CD4-positive, CD25-positive, alpha-beta regulatory T cell (primary cell): ENCODE results near the gene MED15. TPM values are rescaled to one million over a fixed set of nuclear protein-coding genes. Genes with fewer than 3 reads are reported as not detected.

Experiments used
- ATAC-seq, 2 donors: fragments of 150-1000 bp; cut with Tn5 transposase; one replicate each; pipeline ENCODE4 v1.10.0; 2021; ENCODE audit warnings: low read depth in 2 of 2, moderate number of reproducible peaks in 2 of 2, moderate library complexity in 1 of 2
- DNase-seq, 3 donors: peaks; one replicate each; pipeline versions ENCODE4 v3.0.0 to v3.0.0-alpha.2; 2012 to 2022; ENCODE audit warnings: mixed read lengths in 1 of 3
- H3K27ac ChIP-seq: one replicate; pipeline ENCODE4 v1.7.0; 2013; ENCODE audit warnings: mild to moderate bottlenecking, low read length; ENCODE audit not compliant: insufficient read depth, poor library complexity, severe bottlenecking
- H3K27me3 ChIP-seq: one replicate; pipeline ENCODE4 v1.7.0; 2013; ENCODE audit warnings: low read length; ENCODE audit not compliant: control insufficient read depth, insufficient read depth
- H3K36me3 ChIP-seq: one replicate; pipeline ENCODE4 v1.7.0; 2013; ENCODE audit warnings: mild to moderate bottlenecking, low read length, moderate library complexity; ENCODE audit not compliant: control insufficient read depth, insufficient read depth
- H3K4me1 ChIP-seq: 2 replicates; pipeline ENCODE4 v1.7.0; 2013; ENCODE audit warnings: mild to moderate bottlenecking, low read length; ENCODE audit not compliant: insufficient read depth, control insufficient read depth, poor library complexity, severe bottlenecking
- H3K4me3 ChIP-seq: one replicate; pipeline ENCODE4 v1.7.0; 2013; ENCODE audit warnings: low read depth, mild to moderate bottlenecking, low read length, moderate library complexity
- H3K9me3 ChIP-seq, 2 experiments: 1 replicate in 1 of 2; 2 replicates in 1 of 2; pipeline ENCODE4 v1.7.0; 2013; ENCODE audit warnings: low read length in 2 of 2, mild to moderate bottlenecking in 1 of 2, moderate library complexity in 1 of 2; ENCODE audit not compliant: control insufficient read depth in 2 of 2
- H3K27ac Mint-ChIP-seq, 3 donors: one replicate each; pipeline ENCODE4 v1.8.0; 2020 to 2022; ENCODE audit warnings: mild to moderate bottlenecking in 3 of 3, mixed read lengths in 3 of 3, moderate library complexity in 2 of 3
- H3K27me3 Mint-ChIP-seq: one replicate; pipeline ENCODE4 v1.8.0; 2022; ENCODE audit warnings: mild to moderate bottlenecking, mixed read lengths
- H3K36me3 Mint-ChIP-seq: one replicate; pipeline ENCODE4 v1.8.0; 2020; ENCODE audit warnings: mixed read lengths
- H3K4me1 Mint-ChIP-seq, 4 donors: one replicate each; pipeline ENCODE4 v1.8.0; 2020 to 2022; ENCODE audit warnings: mixed read lengths in 4 of 4, mild to moderate bottlenecking in 1 of 4
- H3K4me3 Mint-ChIP-seq, 4 donors: one replicate each; pipeline ENCODE4 v1.8.0; 2020 to 2022; ENCODE audit warnings: mild to moderate bottlenecking in 4 of 4, mixed read lengths in 4 of 4, moderate library complexity in 3 of 4
- H3K9me3 Mint-ChIP-seq, 7 donors: one replicate each; pipeline ENCODE4 v1.8.0; 2020 to 2022; ENCODE audit warnings: mixed read lengths in 7 of 7, mild to moderate bottlenecking in 3 of 7, moderate library complexity in 2 of 7
- polyA plus RNA-seq, 4 donors: library from polyadenylated mRNA; unstranded; fragments of 300-500 nt; fragmentation: Illumina TruSeq; gene quantifications; one replicate each; pipeline ENCODE4 v1.2.3, GENCODE V29; 2021
- total RNA-seq: library from RNA; stranded (reverse); gene quantifications from one replicate; pipeline ENCODE4 v1.2.3, GENCODE V29; 2022

The MED15 gene
- total and polyA plus RNA-seq, 5 donors from 2014 or later: 35.1 to 397 (median 41.6) TPM

DNA sequence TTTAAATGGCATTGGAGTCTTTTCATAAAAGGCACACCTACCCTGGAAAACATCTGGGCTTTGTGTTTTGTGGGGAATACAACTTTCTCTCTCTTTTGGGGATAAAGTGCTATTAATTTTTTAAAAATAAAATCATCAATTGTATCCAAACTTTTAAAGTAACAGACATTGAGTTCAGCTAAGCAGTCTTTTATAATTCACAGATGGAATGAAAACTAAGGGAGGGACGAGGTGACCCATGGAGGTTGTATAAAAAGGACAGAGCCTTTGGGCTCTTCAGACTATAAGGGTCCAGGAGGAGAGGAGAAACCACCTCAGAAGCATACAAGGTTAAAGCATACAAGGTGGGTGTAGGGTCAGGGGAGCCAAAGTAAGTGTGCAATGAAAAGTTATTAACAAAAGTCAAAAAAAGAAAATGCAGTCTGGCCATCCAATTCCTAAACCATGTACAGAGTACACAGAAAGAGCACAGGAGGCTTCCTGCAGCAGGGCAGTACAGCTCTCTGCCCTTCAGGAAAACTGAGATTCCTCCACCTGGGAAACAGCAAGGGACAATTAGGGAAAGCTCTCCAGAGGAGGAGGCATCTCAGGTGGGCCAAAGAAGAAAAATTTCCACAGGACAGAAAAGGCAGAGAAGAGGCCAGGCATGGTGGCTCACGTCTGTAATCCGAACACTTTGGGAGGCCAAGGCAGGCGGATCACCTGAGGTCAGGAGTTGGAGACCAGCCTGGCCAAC is 22.3 kb upstream of the MED15 start:
- no peak overlapping the region for H3K4me3 ChIP-seq
- H3K4me1 ChIP-seq: peaks cover 10% of the 10 kb centered on the region
- no peak overlapping the region for H3K27ac ChIP-seq
- H3K27me3 ChIP-seq: no peaks in the 10 kb centered on the region
- peaks cover 30% of the 10 kb centered on the region for H3K36me3 ChIP-seq
- Mint-ChIP-seq H3K9me3 (peaks cover 0 to 2% (median 0%) of the 10 kb centered on the region in 7 donors), H3K36me3 (peaks cover 31% of the 10 kb centered on the region), H3K4me1 (peaks cover 11 to 50% (median 34%) of the 10 kb centered on the region in 4 donors), H3K4me3 (no peak overlapping the region), H3K27me3 (no peaks in the 10 kb centered on the region), H3K27ac (peak overlapping the region in 1 of 3 donors; percentile 79)
- H3K9me3 ChIP-seq: no peaks in the 10 kb centered on the region
- DNase-seq (no peak), ATAC-seq (no peak)

DNA sequence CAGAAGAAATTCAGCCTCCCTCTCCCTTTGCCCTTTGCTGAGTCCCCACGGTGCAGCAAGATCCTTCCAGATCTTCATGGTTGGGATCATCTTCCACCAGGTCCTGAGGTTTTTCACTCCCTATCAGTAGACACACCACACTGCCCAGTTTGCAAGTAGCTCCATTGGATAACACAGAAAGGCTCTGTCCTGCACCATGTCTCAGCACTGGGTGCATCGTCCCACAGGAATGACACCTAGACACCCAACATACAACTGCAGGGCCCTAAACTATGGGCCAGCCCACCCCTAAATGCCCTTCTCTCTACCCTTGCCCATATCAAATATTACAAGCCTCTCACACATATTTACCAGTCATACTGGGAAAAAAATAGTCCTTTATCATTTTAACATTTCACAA is 21.2 kb upstream of the MED15 start:
- no peaks in the 10 kb centered on the region for H3K27me3 ChIP-seq

DNA sequence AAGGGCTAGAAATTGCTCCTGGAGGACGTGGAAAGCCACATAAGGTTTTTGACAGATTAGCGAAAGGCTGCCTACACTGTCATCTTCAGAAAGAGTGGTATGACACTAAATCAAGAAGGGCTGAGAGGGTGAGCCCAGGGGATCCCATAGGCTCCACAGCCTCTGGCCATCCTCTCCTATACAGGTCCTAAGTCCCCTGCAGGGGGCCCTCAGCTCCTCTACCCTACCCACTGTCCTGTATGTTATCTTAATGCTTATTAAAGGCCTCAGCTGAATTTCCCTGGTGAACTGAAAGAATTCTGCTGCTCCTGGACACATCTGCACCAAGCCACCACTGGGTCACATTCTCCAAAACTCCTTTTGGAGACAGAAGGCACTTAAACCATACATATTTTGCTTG is 19.7 kb upstream of the MED15 start:
- Histone ChIP-seq H3K4me1 (peaks cover 34% of the 10 kb centered on the region), H3K27ac (no peak overlapping the region), H3K27me3 (no peaks in the 10 kb centered on the region), H3K9me3 (no peaks in the 10 kb centered on the region), H3K36me3 (peaks cover 27% of the 10 kb centered on the region), H3K4me3 (no peak overlapping the region)
- ATAC-seq (no peak), DNase-seq (no peak)
- no peaks in the 10 kb centered on the region for H3K27me3 Mint-ChIP-seq
- H3K27ac Mint-ChIP-seq: peak overlapping the region in 2 of 3 donors; percentile 47 to 83
- H3K4me3 Mint-ChIP-seq: peak overlapping the region in 2 of 4 donors; percentile 21 to 37
- H3K4me1 Mint-ChIP-seq: peaks cover 16 to 70% (median 53%) of the 10 kb centered on the region in 4 donors
- peaks cover 27% of the 10 kb centered on the region for H3K36me3 Mint-ChIP-seq
- peaks cover 0 to 2% (median 0%) of the 10 kb centered on the region in 7 donors for H3K9me3 Mint-ChIP-seq

More for the DNA sequence above, 21.2 kb upstream of the MED15 start:
- Mint-ChIP-seq H3K27me3 (no peaks in the 10 kb centered on the region), H3K9me3 (peaks cover 0 to 2% (median 0%) of the 10 kb centered on the region in 7 donors), H3K4me3 (no peak overlapping the region), H3K27ac (peak overlapping the region in 2 of 3 donors; percentile 21 to 88), H3K4me1 (peaks cover 11 to 55% (median 40%) of the 10 kb centered on the region in 4 donors), H3K36me3 (peaks cover 27% of the 10 kb centered on the region)
- peaks cover 21% of the 10 kb centered on the region for H3K4me1 ChIP-seq
- DNase-seq (no peak), ATAC-seq (no peak)
- H3K36me3 ChIP-seq: peaks cover 30% of the 10 kb centered on the region
- no peaks in the 10 kb centered on the region for H3K9me3 ChIP-seq
- H3K4me3 ChIP-seq: no peak overlapping the region
- H3K27ac ChIP-seq: no peak overlapping the region

DNA sequence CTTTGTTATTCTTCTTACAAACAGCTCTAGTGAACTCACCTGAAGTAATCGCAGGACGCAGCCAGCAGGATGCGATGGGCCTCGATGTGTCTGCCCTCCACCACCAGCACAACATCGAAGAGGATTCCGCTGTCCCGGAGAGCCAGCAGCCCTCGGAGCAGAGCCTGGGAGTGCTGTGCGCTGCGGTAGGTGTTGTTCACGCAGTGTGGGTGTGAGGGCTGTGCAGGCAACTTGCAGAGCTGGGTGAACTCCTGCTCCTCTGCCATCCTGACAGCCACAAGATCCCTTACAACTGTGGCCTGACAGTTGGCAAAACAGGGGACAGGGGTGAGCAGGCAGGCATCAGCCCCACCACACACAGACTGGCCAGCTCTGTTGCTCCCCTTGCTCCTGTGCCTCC is 18.5 kb upstream of the MED15 start:
- peaks cover 16 to 75% (median 60%) of the 10 kb centered on the region in 4 donors for H3K4me1 Mint-ChIP-seq
- peak overlapping the region in 2 of 3 donors; percentile 81 to 86 for H3K27ac Mint-ChIP-seq

DNA sequence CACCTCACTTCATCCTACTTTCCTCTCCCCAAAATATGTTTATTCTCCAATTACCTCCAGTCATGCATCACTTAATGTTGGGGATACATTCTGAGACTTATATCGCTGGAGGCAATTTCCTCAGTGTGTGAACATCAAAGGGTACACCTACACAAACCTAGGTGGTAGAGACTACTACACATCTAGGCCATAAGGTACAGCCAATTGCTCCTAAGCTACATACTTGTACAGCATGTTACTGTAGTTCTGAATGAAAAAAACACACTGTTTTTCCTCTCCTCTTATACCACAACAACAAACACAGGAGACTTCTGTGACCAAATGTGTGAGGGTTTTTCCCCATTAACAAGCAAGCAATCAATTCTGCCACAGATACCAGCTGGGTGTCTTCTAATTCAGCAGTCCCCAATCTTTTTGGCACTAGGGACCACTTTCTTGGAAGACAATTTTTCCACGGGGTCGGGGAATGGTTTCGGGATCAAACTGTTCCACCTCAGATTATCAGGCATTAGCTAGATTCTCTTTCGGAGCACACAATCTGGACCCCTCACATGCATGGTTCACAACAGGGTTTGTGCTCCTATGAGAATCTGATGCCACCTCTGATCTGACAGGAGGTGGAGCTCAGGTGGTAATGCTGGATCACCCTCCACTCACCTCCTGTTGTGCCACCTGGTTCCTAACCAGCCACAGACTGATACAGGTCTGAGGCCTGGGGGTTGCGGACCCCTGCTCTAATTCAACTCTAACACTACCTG is 17.0 kb upstream of the MED15 start:
- Mint-ChIP-seq H3K27ac (peak overlapping the region; percentile 38 to 81 (median 42)), H3K9me3 (no peaks in the 10 kb centered on the region), H3K36me3 (peaks cover 19% of the 10 kb centered on the region), H3K27me3 (no peaks in the 10 kb centered on the region), H3K4me1 (peaks cover 16 to 79% (median 64%) of the 10 kb centered on the region in 4 donors), H3K4me3 (peak overlapping the region; percentile 22 to 67 (median 59))
- ATAC-seq (no peak), DNase-seq (no peak)
- Histone ChIP-seq H3K27ac (no peak overlapping the region), H3K36me3 (peaks cover 18% of the 10 kb centered on the region), H3K9me3 (no peaks in the 10 kb centered on the region), H3K27me3 (no peaks in the 10 kb centered on the region), H3K4me3 (peak overlapping the region; percentile 33), H3K4me1 (peaks cover 58% of the 10 kb centered on the region)

More for the DNA sequence above, 18.5 kb upstream of the MED15 start:
- no peak for DNase-seq
- Mint-ChIP-seq H3K36me3 (peaks cover 19% of the 10 kb centered on the region), H3K27me3 (no peaks in the 10 kb centered on the region), H3K9me3 (peaks cover 0 to 2% (median 0%) of the 10 kb centered on the region in 7 donors), H3K4me3 (peak overlapping the region in 1 of 4 donors; percentile 56)
- Histone ChIP-seq H3K9me3 (no peaks in the 10 kb centered on the region), H3K4me1 (peaks cover 47% of the 10 kb centered on the region), H3K27ac (no peak overlapping the region), H3K4me3 (no peak overlapping the region), H3K36me3 (peaks cover 18% of the 10 kb centered on the region), H3K27me3 (no peaks in the 10 kb centered on the region)
- no peak for ATAC-seq

DNA sequence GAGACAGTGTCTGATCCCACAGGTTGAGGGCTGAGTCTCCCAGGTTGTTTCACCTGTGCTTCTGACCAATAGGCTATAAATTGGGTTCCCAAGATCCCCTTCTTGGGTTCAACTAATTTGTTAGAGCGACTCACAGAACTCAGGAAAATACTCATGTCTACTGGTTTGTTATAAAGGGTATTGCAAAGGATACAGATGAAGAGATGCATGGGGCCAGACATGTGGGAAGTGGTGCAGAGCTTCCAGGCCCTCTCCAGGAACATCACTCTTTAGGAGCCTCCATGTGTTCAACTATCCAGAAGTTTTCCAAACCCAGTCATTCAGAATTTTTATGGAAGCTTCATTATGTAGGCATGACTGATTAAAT is 16.5 kb upstream of the MED15 start:
- Mint-ChIP-seq H3K36me3 (peaks cover 19% of the 10 kb centered on the region), H3K27ac (peak overlapping the region in 2 of 3 donors; percentile 42 to 81), H3K27me3 (no peaks in the 10 kb centered on the region), H3K4me3 (peak overlapping the region in 2 of 4 donors; percentile 18 to 22), H3K4me1 (peaks cover 16 to 79% (median 64%) of the 10 kb centered on the region in 4 donors), H3K9me3 (no peaks in the 10 kb centered on the region)
- no peak for ATAC-seq
- no peaks in the 10 kb centered on the region for H3K9me3 ChIP-seq
- H3K27ac ChIP-seq: no peak overlapping the region
- peak overlapping the region; percentile 32 for H3K4me3 ChIP-seq
- DNase-seq: no peak
- peaks cover 18% of the 10 kb centered on the region for H3K36me3 ChIP-seq
- peaks cover 58% of the 10 kb centered on the region for H3K4me1 ChIP-seq
- no peaks in the 10 kb centered on the region for H3K27me3 ChIP-seq

DNA sequence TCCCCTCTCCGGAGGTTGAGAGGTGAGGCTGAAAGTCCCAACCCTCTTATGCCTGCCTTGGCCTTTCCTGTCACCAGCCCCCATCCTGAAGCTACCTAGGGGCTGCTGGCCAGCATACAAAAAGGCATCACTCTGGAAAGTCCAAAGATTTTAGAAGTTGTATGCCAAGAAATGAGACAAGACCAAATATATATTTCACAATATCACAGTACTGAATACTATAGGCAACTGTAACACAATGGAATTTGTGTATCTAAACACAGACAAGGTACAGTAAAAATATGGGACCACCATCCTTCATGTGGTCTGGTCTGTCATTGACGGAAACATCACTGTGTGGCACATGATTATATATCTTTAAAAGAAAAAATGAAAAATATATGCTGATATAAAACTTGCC is 16.1 kb upstream of the MED15 start:
- ATAC-seq (no peak), DNase-seq (no peak)
- no peaks in the 10 kb centered on the region for H3K27me3 ChIP-seq
- H3K4me1 ChIP-seq: peaks cover 61% of the 10 kb centered on the region
- Mint-ChIP-seq H3K36me3 (peaks cover 15% of the 10 kb centered on the region), H3K9me3 (no peaks in the 10 kb centered on the region), H3K4me1 (peaks cover 16 to 80% (median 61%) of the 10 kb centered on the region in 4 donors), H3K27ac (peak overlapping the region in 2 of 3 donors; percentile 42 to 81), H3K4me3 (peak overlapping the region in 3 of 4 donors; percentile 18 to 32 (median 22)), H3K27me3 (no peaks in the 10 kb centered on the region)
- peaks cover 18% of the 10 kb centered on the region for H3K36me3 ChIP-seq
- H3K9me3 ChIP-seq: no peaks in the 10 kb centered on the region
- H3K4me3 ChIP-seq: peak overlapping the region; percentile 32
- H3K27ac ChIP-seq: peak overlapping the region; percentile 30
